Measurements from ENCODE around the gene C15orf61.

Gene C15orf61

DNA sequence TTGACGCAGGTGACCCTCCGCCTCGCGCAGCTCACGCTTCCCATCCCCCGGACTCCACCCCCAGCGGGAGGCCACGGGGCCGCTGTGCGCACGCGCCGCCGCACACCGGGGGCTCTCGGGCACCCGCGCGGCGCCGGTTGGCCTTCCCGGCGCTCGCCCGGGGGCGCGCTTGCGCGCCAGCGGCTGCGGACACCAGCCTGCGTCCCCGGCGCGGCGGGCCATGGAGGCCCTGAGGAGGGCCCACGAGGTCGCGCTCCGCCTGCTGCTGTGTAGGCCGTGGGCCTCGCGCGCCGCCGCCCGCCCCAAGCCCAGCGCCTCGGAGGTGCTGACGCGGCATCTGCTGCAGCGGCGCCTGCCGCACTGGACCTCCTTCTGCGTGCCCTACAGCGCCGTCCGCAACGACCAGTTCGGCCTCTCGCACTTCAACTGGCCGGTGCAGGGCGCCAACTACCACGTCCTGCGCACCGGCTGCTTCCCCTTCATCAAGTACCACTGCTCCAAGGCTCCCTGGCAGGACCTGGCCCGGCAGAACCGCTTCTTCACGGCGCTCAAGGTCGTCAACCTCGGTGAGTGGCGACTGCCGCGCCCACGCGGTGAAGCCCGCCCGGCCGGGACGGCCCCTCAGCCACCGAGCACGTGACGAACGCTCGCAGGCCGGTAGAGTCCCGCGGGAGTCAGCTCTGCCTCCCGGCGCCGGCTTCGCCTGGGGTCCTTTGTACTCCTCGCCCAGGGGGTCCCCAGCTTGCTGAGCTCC is at the start of gene C15orf61:
Gene C15orf61, plus strand, starts transcription at position 103 of the 754 bp plus-strand sequence. Its CDS starts 118 bp downstream, at position 221.
- peak; percentile 76 for DNase-seq (ENCODE audit: low read depth)

- DNase-seq (ENCODE audit: low read depth), result no peak
Measured at GRCh38 chr15:67472957-67473356, 48.0 kb upstream of the C15orf61 start.

GRCh38 chr15:67474405-67475110 is 46.4 kb upstream of the C15orf61 start:
- DNase-seq (ENCODE audit: low read depth), result no peak

GRCh38 chr15:67479781-67480505 is 41.0 kb upstream of the C15orf61 start:
- DNase-seq (ENCODE audit: low read depth), result no peak

DNA sequence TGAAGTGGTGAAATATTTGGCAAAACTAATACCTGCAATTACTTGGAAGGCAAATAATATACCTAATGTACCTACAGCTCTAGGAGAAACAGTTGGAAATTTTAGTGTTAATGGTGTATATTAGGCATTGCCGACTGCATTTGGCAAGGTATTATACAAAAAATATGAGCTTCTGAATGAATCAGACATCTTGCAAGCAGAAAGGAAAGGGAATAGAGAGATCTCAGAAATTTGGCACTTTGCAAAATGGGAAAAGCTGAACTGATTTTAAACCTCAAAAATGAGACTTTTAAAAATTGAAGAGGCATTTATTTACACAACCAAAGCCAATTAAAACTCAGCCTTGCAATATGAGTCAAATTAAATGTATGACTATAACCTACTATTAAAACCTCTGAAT is 40.2 kb upstream of the C15orf61 start:
- DNase-seq (ENCODE audit: low read depth), result no peak

- no peak for DNase-seq (ENCODE audit: low read depth)
Measured at GRCh38 chr15:67481680-67482079, 39.3 kb upstream of the C15orf61 start.

DNA sequence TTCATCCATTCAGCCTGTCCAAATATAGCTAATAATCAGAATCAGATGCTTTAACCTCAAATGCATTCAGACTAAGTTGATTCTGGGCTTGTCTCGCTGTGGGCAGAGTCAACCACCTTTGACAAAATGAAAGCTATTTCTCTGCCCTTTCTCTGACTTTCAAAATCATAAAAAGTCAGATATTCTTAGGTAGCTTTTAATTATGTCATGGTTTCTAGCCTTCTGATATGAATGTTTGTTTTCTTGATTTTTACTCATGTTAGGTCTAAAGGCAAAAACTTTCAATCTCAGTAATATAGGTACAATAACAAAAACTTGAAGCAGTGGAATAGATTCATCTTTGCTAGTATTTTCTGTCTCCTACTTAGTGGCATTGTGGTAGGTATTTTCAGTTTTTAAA is 25.3 kb upstream of the C15orf61 start:
- DNase-seq (ENCODE audit: low read depth), result no peak

DNA sequence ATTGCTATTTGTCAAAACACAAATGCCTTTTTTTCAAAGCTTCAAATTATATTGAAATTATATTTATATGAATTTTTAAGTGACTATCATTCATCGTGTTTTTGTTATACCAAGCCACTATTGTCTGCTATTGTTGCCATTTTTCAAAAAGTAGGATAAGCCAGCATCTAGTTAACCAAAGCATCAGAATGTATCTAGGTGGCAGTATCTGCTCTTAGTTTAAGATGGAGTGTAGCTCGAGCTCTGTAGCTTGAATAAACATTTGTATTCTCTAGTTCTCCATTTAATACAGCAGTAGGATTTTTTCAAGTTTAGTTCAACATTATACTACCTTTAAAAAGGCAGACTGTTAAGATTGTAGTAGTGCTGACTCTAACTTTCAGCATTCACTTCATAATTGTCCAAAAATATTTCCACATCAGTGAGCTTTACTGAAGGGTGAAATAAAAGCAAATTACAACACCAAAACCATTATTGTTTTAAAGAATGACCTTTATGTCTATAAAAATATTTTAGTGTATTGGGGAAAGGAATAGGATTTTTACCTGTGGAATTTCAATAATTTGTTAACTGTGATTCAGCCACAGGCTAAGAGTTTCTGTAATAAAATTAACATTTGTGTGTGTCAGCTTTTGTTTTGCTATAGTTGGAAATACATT is 19.6 kb upstream of the C15orf61 start:
- DNase-seq (ENCODE audit: low read depth), result no peak

DNA sequence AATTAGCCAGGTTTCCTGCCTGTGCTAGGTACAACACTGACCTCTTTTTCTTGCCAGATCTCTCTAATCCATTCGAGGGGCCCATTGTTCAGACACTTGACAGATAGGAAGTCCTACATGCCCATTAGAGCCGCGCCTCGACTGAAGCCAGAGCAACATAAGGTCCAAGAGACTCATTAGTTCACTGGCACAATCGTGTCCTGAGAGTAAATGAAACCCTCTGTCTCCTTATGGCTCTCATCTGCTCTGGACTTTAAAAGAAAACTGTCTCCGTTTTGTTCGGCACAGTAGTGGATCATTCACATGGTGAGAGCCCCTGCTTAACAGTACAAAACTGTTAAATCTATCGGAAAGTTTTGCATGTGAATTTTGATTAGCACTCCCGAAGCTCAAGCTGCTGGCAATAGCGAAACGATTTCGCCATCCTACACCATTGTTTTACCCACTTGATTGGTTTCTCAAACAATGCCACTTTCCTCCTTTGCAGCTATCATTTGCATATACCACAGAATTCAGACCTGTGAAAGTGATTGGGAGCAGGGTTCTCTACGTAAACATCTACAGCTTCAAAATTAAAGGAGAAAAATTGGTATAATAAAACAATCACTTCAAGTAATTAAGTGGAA is 19.0 kb upstream of the C15orf61 start:
- DNase-seq (ENCODE audit: low read depth), result no peak

DNA sequence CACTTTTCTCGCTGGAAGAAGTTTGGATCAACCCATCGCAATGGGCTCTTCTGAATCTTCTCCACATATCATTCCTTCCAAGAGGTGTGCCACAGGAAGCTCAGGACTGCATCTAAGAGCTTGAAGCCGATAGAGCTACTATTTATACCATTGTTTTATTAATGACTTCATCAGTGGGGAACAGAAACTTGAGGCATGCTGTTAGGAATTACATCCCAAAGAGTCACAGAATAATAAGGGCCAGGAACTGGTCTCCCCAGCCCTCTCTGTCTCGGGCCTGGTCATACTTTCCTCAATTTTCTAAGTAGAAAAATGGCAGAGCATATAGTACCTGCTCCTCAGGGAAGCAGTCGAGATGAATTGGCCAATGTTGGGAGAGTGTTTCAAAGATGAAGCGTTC is 16.9 kb upstream of the C15orf61 start:
- no peak for DNase-seq (ENCODE audit: low read depth)

DNA sequence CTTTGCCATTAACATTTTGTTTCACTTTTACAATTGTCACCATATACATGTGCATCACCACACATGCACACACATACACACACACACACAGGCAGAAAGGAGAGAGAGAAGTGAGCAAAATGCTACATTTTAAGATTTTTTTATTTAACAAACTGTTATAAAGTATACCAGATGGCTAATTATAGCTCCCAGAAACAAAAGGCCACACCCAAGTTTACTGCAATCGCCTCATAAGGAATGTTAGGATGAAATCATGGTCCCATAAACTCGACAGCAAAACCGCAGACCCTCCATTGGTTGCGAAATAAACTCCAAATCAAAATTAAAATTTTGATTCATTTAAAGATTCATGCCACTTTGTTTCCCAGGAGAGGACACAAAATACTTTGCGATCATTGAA is 16.1 kb upstream of the C15orf61 start:
- DNase-seq (ENCODE audit: low read depth), result no peak

DNA sequence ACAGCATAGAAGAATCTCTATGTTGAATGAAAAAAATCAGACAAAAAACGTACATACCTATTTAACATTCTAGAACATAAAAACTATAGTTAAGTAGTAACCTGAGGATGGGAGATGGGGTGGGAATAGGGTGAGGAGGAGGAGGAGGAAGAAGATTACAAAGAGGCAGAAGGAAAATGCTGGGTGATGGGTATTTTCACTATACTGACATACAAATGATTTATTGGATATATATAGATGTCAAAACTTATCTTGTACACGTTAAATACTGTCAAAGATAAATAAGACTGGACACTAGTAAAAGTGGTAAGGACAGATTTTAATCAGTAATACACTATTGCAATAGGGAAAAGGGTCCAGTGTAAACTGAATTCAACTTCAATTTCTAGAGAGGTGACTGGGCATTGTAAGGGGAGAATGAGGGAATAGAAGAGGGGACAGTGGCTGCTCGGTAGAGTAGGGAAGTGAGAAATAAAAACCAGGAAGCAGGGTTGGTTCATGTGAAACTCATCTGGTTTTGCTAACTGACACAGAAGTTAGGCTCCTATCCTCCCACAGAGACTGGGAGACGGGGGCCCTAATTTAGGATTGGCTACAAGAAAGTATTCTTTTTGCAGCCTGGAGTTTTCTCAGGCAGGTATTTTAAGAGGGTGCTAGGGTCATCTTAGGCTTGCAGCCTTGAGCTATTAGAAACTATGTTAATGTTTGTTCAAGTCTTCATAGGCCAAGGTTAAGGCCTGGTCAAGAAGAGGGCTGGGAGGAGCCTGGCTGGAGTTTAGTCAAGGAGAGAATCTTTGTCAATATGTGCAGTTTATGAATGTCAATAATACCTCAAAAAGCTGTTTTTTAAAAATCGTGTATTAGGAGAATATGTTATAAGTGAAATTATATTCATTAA is 15.0 kb upstream of the C15orf61 start:
- no peak for DNase-seq (ENCODE audit: low read depth)

- DNase-seq (ENCODE audit: low read depth), result no peak
Measured at GRCh38 chr15:67506775-67507747, 13.9 kb upstream of the C15orf61 start.

GRCh38 chr15:67508407-67508806 is 12.5 kb upstream of the C15orf61 start:
- DNase-seq (ENCODE audit: low read depth), result no peak

- no peak for DNase-seq (ENCODE audit: low read depth)
Measured at GRCh38 chr15:67509918-67510317, 11.0 kb upstream of the C15orf61 start.

DNA sequence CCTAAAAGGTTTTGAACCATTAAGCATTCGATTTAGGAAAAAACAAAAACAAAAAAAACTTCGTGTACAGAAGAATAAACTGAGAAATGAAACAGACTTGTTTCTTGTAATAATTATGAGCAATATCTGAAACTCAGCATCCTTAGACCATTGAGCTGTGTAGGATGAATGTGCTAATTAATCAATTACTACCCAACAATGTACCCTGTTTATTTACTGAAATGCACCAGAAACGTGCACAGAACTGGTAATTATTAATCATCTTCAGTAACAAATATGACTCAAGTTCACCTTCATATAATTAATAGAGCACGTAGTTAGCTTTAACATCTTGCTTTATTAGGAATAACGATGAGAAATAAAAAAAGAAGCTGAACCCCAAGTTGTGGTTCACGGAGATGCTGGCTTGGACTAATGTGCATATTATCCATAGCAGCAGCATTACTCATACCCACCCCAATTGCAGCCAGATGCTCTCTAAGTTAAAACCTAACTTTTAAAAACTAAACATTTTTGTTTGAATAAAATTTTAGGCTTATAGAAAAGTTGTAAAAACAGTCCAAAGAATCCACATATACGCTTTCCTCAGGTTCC is 10.2 kb upstream of the C15orf61 start:
- DNase-seq (ENCODE audit: low read depth), result no peak

DNA sequence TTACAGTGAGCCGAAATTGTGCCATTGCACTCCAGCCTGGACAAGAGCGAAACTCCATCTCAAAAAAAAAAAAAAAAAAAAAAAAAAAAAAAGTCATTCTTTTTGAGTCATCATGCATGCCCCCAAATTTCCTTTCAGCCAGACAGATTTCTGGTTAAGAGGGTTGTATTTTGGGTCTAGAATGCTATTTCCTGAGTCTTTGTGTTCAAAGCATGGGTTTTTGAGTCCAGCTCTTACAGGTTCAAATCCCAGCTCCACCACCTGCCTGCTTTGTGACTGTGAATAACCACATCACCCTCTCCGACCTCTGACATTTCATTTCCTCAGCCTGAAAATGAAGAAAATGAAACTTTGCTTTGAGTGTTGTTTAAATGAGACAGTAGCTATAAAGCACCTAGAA is 9.3 kb upstream of the C15orf61 start:
- no peak for DNase-seq (ENCODE audit: low read depth)

- DNase-seq (ENCODE audit: low read depth), result no peak
Measured at GRCh38 chr15:67512140-67512539, 8.8 kb upstream of the C15orf61 start.

Measured in stimulated activated CD4-positive, alpha-beta T cell treated with anti-CD3 and anti-CD28 coated beads, Interleukin-2, amount 100 ng/mL, for 4 hours (primary cell).